ENCODE measurements around the gene ACTN2.

Gene ACTN2

GRCh38 chr1:236692128-236692527, 5.8 kb downstream of the ACTN2 start:
- no peak overlapping the region for H2AFZ ChIP-seq (ENCODE audit: low read depth, low read length, severe bottlenecking)
- no peak overlapping the region for H3K4me2 ChIP-seq (ENCODE audit: low read depth, low read length, poor library complexity, severe bottlenecking)
- no peak overlapping the region for H3K9ac ChIP-seq (ENCODE audit: low read length)
- H3K79me2 ChIP-seq (ENCODE audit: insufficient read depth, low read length) = no peaks in the 10 kb centered on the region
- no peak for TF ChIP-seq CTCF (IDR thresholded peaks at IDR 0.05; ENCODE audit: insufficient read depth, low read length, poor library complexity, severe bottlenecking)
- TF ChIP-seq EZH2phosphoT487 (conservative IDR thresholded peaks at IDR 0.05; ENCODE audit: low read length) = no peak
- no peak overlapping the region for H3K27ac ChIP-seq (ENCODE audit: low read depth, low read length)
- H3K9me2 ChIP-seq (replicated peaks; ENCODE audit: insufficient read depth, low read length) = no peaks in the 10 kb centered on the region
- no peak overlapping the region for H3K4me3 ChIP-seq (ENCODE audit: insufficient read depth, low read length, poor library complexity, severe bottlenecking)
- no peaks in the 10 kb centered on the region for H3F3A ChIP-seq (ENCODE audit: insufficient read depth)
- no peaks in the 10 kb centered on the region for H3K27me3 ChIP-seq (ENCODE audit: low read length)
- H3K36me3 ChIP-seq (ENCODE audit: low read length) = no peaks in the 10 kb centered on the region
- H4K20me1 ChIP-seq (ENCODE audit: low read depth, low read length) = no peaks in the 10 kb centered on the region
- no peaks in the 10 kb centered on the region for H3K9me3 ChIP-seq (ENCODE audit: insufficient read depth, low read length)

- Histone ChIP-seq H3K9ac (ENCODE audit: low read length) (no peak overlapping the region), H3K36me3 (ENCODE audit: low read length) (no peaks in the 10 kb centered on the region), H3K4me2 (ENCODE audit: low read depth, low read length, poor library complexity, severe bottlenecking) (no peak overlapping the region), H3K79me2 (ENCODE audit: insufficient read depth, low read length) (no peaks in the 10 kb centered on the region), H2AFZ (ENCODE audit: low read depth, low read length, severe bottlenecking) (no peak overlapping the region), H3K9me2 (replicated peaks; ENCODE audit: insufficient read depth, low read length) (no peaks in the 10 kb centered on the region), H4K20me1 (ENCODE audit: low read depth, low read length) (no peaks in the 10 kb centered on the region), H3K4me3 (ENCODE audit: insufficient read depth, low read length, poor library complexity, severe bottlenecking) (no peak overlapping the region), H3F3A (ENCODE audit: insufficient read depth) (no peaks in the 10 kb centered on the region), H3K9me3 (ENCODE audit: insufficient read depth, low read length) (no peaks in the 10 kb centered on the region), H3K27ac (ENCODE audit: low read depth, low read length) (no peak overlapping the region), H3K27me3 (ENCODE audit: low read length) (no peaks in the 10 kb centered on the region)
- TF ChIP-seq EZH2phosphoT487 (conservative IDR thresholded peaks at IDR 0.05; ENCODE audit: low read length) (no peak), CTCF (IDR thresholded peaks at IDR 0.05; ENCODE audit: insufficient read depth, low read length, poor library complexity, severe bottlenecking) (no peak)
Observed at GRCh38 chr1:236692742-236693141, 6.4 kb downstream of the ACTN2 start.

- H3K79me2 ChIP-seq (ENCODE audit: insufficient read depth, low read length) = no peaks in the 10 kb centered on the region
- H3K36me3 ChIP-seq (ENCODE audit: low read length) = no peaks in the 10 kb centered on the region
- H3K9me3 ChIP-seq (ENCODE audit: insufficient read depth, low read length) = no peaks in the 10 kb centered on the region
- H3K27me3 ChIP-seq (ENCODE audit: low read length) = no peaks in the 10 kb centered on the region
- no peak overlapping the region for H2AFZ ChIP-seq (ENCODE audit: low read depth, low read length, severe bottlenecking)
- H3K9ac ChIP-seq (ENCODE audit: low read length) = no peak overlapping the region
- H3K4me2 ChIP-seq (ENCODE audit: low read depth, low read length, poor library complexity, severe bottlenecking) = no peak overlapping the region
- no peak overlapping the region for H3K27ac ChIP-seq (ENCODE audit: low read depth, low read length)
- no peak overlapping the region for H3K4me3 ChIP-seq (ENCODE audit: insufficient read depth, low read length, poor library complexity, severe bottlenecking)
- H3K9me2 ChIP-seq (replicated peaks; ENCODE audit: insufficient read depth, low read length) = no peaks in the 10 kb centered on the region
- TF ChIP-seq CTCF (IDR thresholded peaks at IDR 0.05; ENCODE audit: insufficient read depth, low read length, poor library complexity, severe bottlenecking) = no peak
- no peak for TF ChIP-seq EZH2phosphoT487 (conservative IDR thresholded peaks at IDR 0.05; ENCODE audit: low read length)
- no peaks in the 10 kb centered on the region for H3F3A ChIP-seq (ENCODE audit: insufficient read depth)
- no peaks in the 10 kb centered on the region for H4K20me1 ChIP-seq (ENCODE audit: low read depth, low read length)
Observed at GRCh38 chr1:236699366-236699765, 13.1 kb downstream of the ACTN2 start.
